ENCODE measurements around the gene AGPS.
"Not testable (repeated sequence)": the region's sequence is repeated elsewhere in the genome, so short reads cannot be mapped to it uniquely, and the experiment has no call there.

The AGPS gene

GRCh38 chr2:177429688-177430325 is 37.2 kb downstream of the AGPS start:
- H3K36me3 ChIP-seq: peaks cover 8% of the 10 kb centered on the region
- no peak for TF ChIP-seq CTCF (IDR thresholded peaks at IDR 0.05; ENCODE audit: low read depth, low read length)
- no peak overlapping the region for H3K4me3 ChIP-seq (ENCODE audit: low read depth, low read length)
- no peak overlapping the region for H3K27ac ChIP-seq
- H3K27me3 ChIP-seq (ENCODE audit: insufficient read depth, low read depth, severe bottlenecking): no peaks in the 10 kb centered on the region
- H3K9me3 ChIP-seq (ENCODE audit: severe bottlenecking): peaks cover 3% of the 10 kb centered on the region
- no peak for DNase-seq

GRCh38 chr2:177430411-177430810 is 37.8 kb downstream of the AGPS start:
- Histone ChIP-seq H3K4me3 (ENCODE audit: low read depth, low read length) (no peak overlapping the region), H3K36me3 (peaks cover 8% of the 10 kb centered on the region), H3K27me3 (ENCODE audit: insufficient read depth, low read depth, severe bottlenecking) (no peaks in the 10 kb centered on the region), H3K27ac (no peak overlapping the region), H3K9me3 (ENCODE audit: severe bottlenecking) (peaks cover 3% of the 10 kb centered on the region)
- no peak for DNase-seq
- TF ChIP-seq CTCF (IDR thresholded peaks at IDR 0.05; ENCODE audit: low read depth, low read length): no peak

GRCh38 chr2:177431111-177431725 is 38.6 kb downstream of the AGPS start:
- not testable (repeated sequence) for H3K27me3 ChIP-seq (ENCODE audit: insufficient read depth, low read depth, severe bottlenecking); DNase-seq; H3K4me3 ChIP-seq (ENCODE audit: low read depth, low read length); H3K27ac ChIP-seq; H3K9me3 ChIP-seq (ENCODE audit: severe bottlenecking); H3K36me3 ChIP-seq

DNA sequence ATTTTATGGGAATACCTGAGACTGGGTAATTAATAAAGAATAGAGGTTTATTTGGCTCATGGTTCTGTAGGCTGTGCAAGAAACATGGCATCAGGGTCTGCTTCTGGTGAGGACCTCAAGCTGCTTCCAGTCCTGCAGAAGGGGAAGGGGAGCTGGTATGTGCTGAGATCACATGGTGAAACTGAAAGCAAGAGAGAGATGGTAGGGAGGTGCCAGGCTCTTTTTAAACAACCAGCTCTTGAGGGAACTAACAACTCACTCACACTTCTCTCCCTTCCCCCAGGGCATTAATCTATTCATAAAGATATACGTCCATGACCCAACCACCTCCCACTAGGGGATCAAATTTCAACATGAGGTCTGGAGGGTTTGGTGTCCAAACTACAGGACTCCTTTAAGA is 40.1 kb downstream of the AGPS start:
- peaks cover 3% of the 10 kb centered on the region for H3K9me3 ChIP-seq (ENCODE audit: severe bottlenecking)
- no peak overlapping the region for H3K4me3 ChIP-seq (ENCODE audit: low read depth, low read length)
- no peak for DNase-seq
- H3K36me3 ChIP-seq: peaks cover 14% of the 10 kb centered on the region
- no peaks in the 10 kb centered on the region for H3K27me3 ChIP-seq (ENCODE audit: insufficient read depth, low read depth, severe bottlenecking)
- no peak overlapping the region for H3K27ac ChIP-seq
- no peak for TF ChIP-seq CTCF (IDR thresholded peaks at IDR 0.05; ENCODE audit: low read depth, low read length)

DNA sequence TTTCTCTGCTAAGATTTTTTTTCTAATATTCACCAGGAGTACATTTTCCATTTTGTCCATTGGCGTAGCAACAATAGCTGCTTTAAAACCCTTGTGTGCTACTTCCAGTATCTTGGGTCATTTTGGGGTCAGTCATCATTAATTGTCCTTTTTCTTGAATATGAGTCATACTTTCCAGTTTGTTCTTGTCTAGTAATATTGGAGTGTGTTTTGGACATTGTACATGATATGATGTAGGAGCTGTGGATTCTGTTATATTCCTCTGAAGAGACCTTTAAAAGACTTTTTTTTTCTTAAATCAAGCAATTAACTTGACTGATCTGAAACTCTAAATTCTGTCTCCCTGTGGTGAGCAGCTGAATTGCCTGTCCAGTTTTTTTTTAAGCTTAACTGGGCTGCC is 40.8 kb downstream of the AGPS start:
- Histone ChIP-seq H3K27me3 (ENCODE audit: insufficient read depth, low read depth, severe bottlenecking) (no peaks in the 10 kb centered on the region), H3K9me3 (ENCODE audit: severe bottlenecking) (peaks cover 3% of the 10 kb centered on the region), H3K27ac (no peak overlapping the region), H3K36me3 (peaks cover 19% of the 10 kb centered on the region), H3K4me3 (ENCODE audit: low read depth, low read length) (no peak overlapping the region)
- TF ChIP-seq CTCF (IDR thresholded peaks at IDR 0.05; ENCODE audit: low read depth, low read length): no peak
- DNase-seq: no peak

DNA sequence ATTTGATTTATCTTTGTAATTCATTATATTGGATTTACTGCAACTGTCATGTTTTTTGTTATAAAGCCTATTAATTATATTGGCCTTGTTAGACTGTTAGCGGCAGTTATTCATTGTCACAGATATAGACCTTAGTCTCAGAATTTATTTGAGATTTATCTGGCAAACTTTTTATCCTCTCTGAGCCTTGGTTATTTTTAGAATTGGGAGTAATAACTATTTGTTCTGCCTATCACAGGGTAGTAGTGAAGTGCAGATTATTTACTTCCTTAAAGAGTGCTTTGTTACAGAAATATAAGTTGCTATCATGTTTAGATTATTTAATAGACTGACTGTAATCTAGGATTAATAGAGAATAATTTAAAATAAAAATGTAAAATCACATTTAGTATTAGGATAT is 41.9 kb downstream of the AGPS start:
- no peaks in the 10 kb centered on the region for H3K27me3 ChIP-seq (ENCODE audit: insufficient read depth, low read depth, severe bottlenecking)
- no peak for TF ChIP-seq CTCF (IDR thresholded peaks at IDR 0.05; ENCODE audit: low read depth, low read length)
- H3K36me3 ChIP-seq: peaks cover 19% of the 10 kb centered on the region

More for the DNA sequence above, 41.9 kb downstream of the AGPS start:
- no peak for DNase-seq
- no peak overlapping the region for H3K4me3 ChIP-seq (ENCODE audit: low read depth, low read length)
- H3K9me3 ChIP-seq (ENCODE audit: severe bottlenecking): peaks cover 3% of the 10 kb centered on the region
- no peak overlapping the region for H3K27ac ChIP-seq
